Tibial nerve (tissue), 4 donors: ENCODE results near the gene PPP4R3B. TPM values are rescaled to one million over a fixed set of nuclear protein-coding genes. Genes with fewer than 3 reads are reported as not detected.

Experiments
- DNase-seq, 2 donors: peaks; one replicate each; pipeline ENCODE4 v3.0.0-alpha.2; 2019; ENCODE audit warnings: low spot score in 2 of 2
- H3K27ac ChIP-seq, 4 donors: fragments of 200-600 bp; sonication (generic) in 3 of 4; one replicate each; pipeline ENCODE4 v1.5.1; 2017 to 2019; ENCODE audit warnings: mild to moderate bottlenecking in 1 of 4
- H3K27me3 ChIP-seq, 2 donors: fragments of 200-600 bp; sonication (generic) in 1 of 2; one replicate each; pipeline versions ENCODE4 v1.5.1 to v1.6.0; 2017 to 2019
- H3K36me3 ChIP-seq, 3 donors: fragments of 200-600 bp; sonication (generic); one replicate each; pipeline ENCODE4 v1.5.1; 2018 to 2019
- H3K4me1 ChIP-seq, 4 donors: fragments of 200-600 bp; sonication (generic) in 3 of 4; one replicate each; pipeline ENCODE4 v1.5.1; 2017 to 2019
- H3K4me3 ChIP-seq, 4 donors: fragments of 200-600 bp; sonication (generic) in 3 of 4; one replicate each; pipeline ENCODE4 v1.5.1; 2017 to 2019; ENCODE audit warnings: mild to moderate bottlenecking in 1 of 4, moderate library complexity in 1 of 4
- H3K9me3 ChIP-seq, 4 donors: fragments of 200-600 bp; sonication (generic) in 3 of 4; one replicate each; pipeline ENCODE4 v1.5.1; 2017 to 2019
- CTCF ChIP-seq, 5 experiments: fragments of 200-600 bp in 3 of 5; fragments of 450-650 bp in 2 of 5; sonication (generic) in 3 of 5; IDR thresholded peaks; one replicate each; pipeline ENCODE4 v1.5.1; 2016 to 2019; ENCODE audit warnings: antibody characterized with exemption in 5 of 5, mild to moderate bottlenecking in 3 of 5, moderate library complexity in 2 of 5
- EP300 ChIP-seq, 2 donors: sonication (generic); formaldehyde crosslinking; IDR thresholded peaks; one replicate each; pipeline ENCODE4 v1.6.1; 2017; ENCODE audit warnings: antibody characterized with exemption in 2 of 2, mild to moderate bottlenecking in 1 of 2
- POLR2A ChIP-seq, 2 donors: fragments of 450-650 bp; IDR thresholded peaks; one replicate each; pipeline ENCODE4 v1.6.1; 2017; ENCODE audit warnings: antibody characterized with exemption in 2 of 2, mild to moderate bottlenecking in 2 of 2, moderate library complexity in 2 of 2
- WGBS, 2 donors: methylation state at CpG; one replicate each; pipeline ENCODE4 v1.1.5; 2018; 5-methylcytosine and 5-hydroxymethylcytosine counted together
- total RNA-seq, 4 donors: library from RNA; depleted of rRNA; stranded (reverse); fragments of >200 nt; gene quantifications; one replicate each; pipeline ENCODE4 v1.1.0, GENCODE V29; 2016

PPP4R3B gene
- total RNA-seq, 4 donors from 2014 or later: 53.1 to 65.1 (median 57.8) TPM

- Histone ChIP-seq H3K4me3 (no peak overlapping the region), H3K4me1 (peaks cover 0 to 2% (median 0%) of the 10 kb centered on the region in 4 donors), H3K9me3 (no peaks in the 10 kb centered on the region), H3K36me3 (peaks cover 0 to 86% (median 0%) of the 10 kb centered on the region in 3 donors), H3K27ac (no peak overlapping the region), H3K27me3 (no peaks in the 10 kb centered on the region)
- 96 to 100% methylated on average over 1 of the region's 1 CpG for WGBS, 2 donors
- DNase-seq: no peak
- no peak for TF ChIP-seq CTCF (IDR thresholded peaks at IDR 0.05)
- TF ChIP-seq POLR2A (IDR thresholded peaks at IDR 0.05): no peak
- TF ChIP-seq EP300 (IDR thresholded peaks at IDR 0.05): no peak
These were observed 91.2 kb downstream of the PPP4R3B start for GRCh38 chr2:55526174-55526573.

GRCh38 chr2:55524884-55525437, 92.5 kb downstream of the PPP4R3B start:
- 95 to 98% methylated on average over 5 of the region's 5 CpGs for WGBS, 2 donors

GRCh38 chr2:55519938-55520885, 97.2 kb downstream of the PPP4R3B start:
- peak overlapping the region; percentile 54 to 91 (median 86) for H3K27ac ChIP-seq
- peaks cover 0 to 28% (median 0%) of the 10 kb centered on the region in 3 donors for H3K36me3 ChIP-seq
- H3K4me1 ChIP-seq: peaks cover 0 to 14% (median 4%) of the 10 kb centered on the region in 4 donors
- H3K4me3 ChIP-seq: peak overlapping the region; percentile 69 to 81 (median 74)
- WGBS, 2 donors: 2 to 4% methylated on average over 35 of the region's 35 CpGs
- DNase-seq: peak in 1 of 2 donors; percentile 22
- no peak for TF ChIP-seq EP300 (IDR thresholded peaks at IDR 0.05)
- TF ChIP-seq CTCF (IDR thresholded peaks at IDR 0.05): no peak
- no peak for TF ChIP-seq POLR2A (IDR thresholded peaks at IDR 0.05)
- no peaks in the 10 kb centered on the region for H3K9me3 ChIP-seq
- H3K27me3 ChIP-seq: no peaks in the 10 kb centered on the region

More at GRCh38 chr2:55524884-55525437, 92.5 kb downstream of the PPP4R3B start:
- H3K9me3 ChIP-seq: no peaks in the 10 kb centered on the region
- H3K27ac ChIP-seq: no peak overlapping the region
- no peak overlapping the region for H3K4me3 ChIP-seq
- TF ChIP-seq EP300 (IDR thresholded peaks at IDR 0.05) (no peak), POLR2A (IDR thresholded peaks at IDR 0.05) (no peak), CTCF (IDR thresholded peaks at IDR 0.05) (no peak)
- no peaks in the 10 kb centered on the region for H3K27me3 ChIP-seq
- no peak for DNase-seq
- H3K4me1 ChIP-seq: peaks cover 0 to 9% (median 2%) of the 10 kb centered on the region in 4 donors
- H3K36me3 ChIP-seq: peaks cover 0 to 75% (median 0%) of the 10 kb centered on the region in 3 donors

GRCh38 chr2:55518841-55519165, 98.6 kb downstream of the PPP4R3B start:
- H3K4me3 ChIP-seq: peak overlapping the region; percentile 69 to 81 (median 74)
- no peaks in the 10 kb centered on the region for H3K27me3 ChIP-seq
- 39 to 41% methylated on average over 9 of the region's 9 CpGs for WGBS, 2 donors
- H3K9me3 ChIP-seq: no peaks in the 10 kb centered on the region
- TF ChIP-seq CTCF (IDR thresholded peaks at IDR 0.05) (no peak), POLR2A (IDR thresholded peaks at IDR 0.05) (no peak), EP300 (IDR thresholded peaks at IDR 0.05) (no peak)
- peaks cover 0 to 14% (median 4%) of the 10 kb centered on the region in 4 donors for H3K4me1 ChIP-seq
- peak overlapping the region; percentile 54 to 91 (median 86) for H3K27ac ChIP-seq
- H3K36me3 ChIP-seq: peaks cover 0 to 14% (median 0%) of the 10 kb centered on the region in 3 donors
- no peak for DNase-seq
